Transverse colon (tissue), 4 donors: ENCODE results near the gene USP4.

Source experiments
- EP300 ChIP-seq: sonication (generic); formaldehyde crosslinking; IDR thresholded peaks from one replicate; pipeline ENCODE4 v1.6.1; 2017; ENCODE audit warnings: antibody characterized with exemption, low read depth
- POLR2A ChIP-seq: fragments of 450-650 bp; IDR thresholded peaks from one replicate; pipeline ENCODE4 v1.6.1; 2016; ENCODE audit warnings: antibody characterized with exemption, mild to moderate bottlenecking, moderate library complexity
- POLR2AphosphoS5 ChIP-seq, 3 donors: sonication (generic); formaldehyde crosslinking; IDR thresholded peaks; one replicate each; pipeline ENCODE4 v1.6.1; 2016; ENCODE audit warnings: antibody characterized with exemption in 3 of 3
- TF ChIP-seq, protein P1 (sequence below), 5 experiments: fragments of 200-600 bp in 3 of 5; fragments of 450-650 bp in 2 of 5; sonication (generic) in 3 of 5; IDR thresholded peaks; 1 replicate in 2 of 5; 2 replicates in 3 of 5; pipeline ENCODE4 v1.5.1; 2016 to 2017; ENCODE audit warnings: antibody characterized with exemption in 5 of 5, inconsistent platforms in 3 of 5, mild to moderate bottlenecking in 2 of 5, moderate library complexity in 1 of 5

GRCh38 chr3:49260806-49261324 lies 79.0 kb downstream of the USP4 start:
- TF ChIP-seq EP300 (no peak), POLR2A (no peak), POLR2AphosphoS5 (IDR thresholded peaks at IDR 0.05) (no peak)
- TF ChIP-seq, protein P1, sequence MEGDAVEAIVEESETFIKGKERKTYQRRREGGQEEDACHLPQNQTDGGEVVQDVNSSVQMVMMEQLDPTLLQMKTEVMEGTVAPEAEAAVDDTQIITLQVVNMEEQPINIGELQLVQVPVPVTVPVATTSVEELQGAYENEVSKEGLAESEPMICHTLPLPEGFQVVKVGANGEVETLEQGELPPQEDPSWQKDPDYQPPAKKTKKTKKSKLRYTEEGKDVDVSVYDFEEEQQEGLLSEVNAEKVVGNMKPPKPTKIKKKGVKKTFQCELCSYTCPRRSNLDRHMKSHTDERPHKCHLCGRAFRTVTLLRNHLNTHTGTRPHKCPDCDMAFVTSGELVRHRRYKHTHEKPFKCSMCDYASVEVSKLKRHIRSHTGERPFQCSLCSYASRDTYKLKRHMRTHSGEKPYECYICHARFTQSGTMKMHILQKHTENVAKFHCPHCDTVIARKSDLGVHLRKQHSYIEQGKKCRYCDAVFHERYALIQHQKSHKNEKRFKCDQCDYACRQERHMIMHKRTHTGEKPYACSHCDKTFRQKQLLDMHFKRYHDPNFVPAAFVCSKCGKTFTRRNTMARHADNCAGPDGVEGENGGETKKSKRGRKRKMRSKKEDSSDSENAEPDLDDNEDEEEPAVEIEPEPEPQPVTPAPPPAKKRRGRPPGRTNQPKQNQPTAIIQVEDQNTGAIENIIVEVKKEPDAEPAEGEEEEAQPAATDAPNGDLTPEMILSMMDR (IDR thresholded peaks at IDR 0.05), result no peak
